HG03521 (cell line): ENCODE measurements around the gene BLOC1S1.

Source experiments
- ATAC-seq: cut with Tn5 transposase; IDR thresholded peaks from one replicate; pipeline ENCODE4 v1.9.1; 2021; ENCODE audit warnings: mild to moderate bottlenecking, moderate library complexity; ENCODE audit not compliant: unreplicated experiment

Gene BLOC1S1

DNA sequence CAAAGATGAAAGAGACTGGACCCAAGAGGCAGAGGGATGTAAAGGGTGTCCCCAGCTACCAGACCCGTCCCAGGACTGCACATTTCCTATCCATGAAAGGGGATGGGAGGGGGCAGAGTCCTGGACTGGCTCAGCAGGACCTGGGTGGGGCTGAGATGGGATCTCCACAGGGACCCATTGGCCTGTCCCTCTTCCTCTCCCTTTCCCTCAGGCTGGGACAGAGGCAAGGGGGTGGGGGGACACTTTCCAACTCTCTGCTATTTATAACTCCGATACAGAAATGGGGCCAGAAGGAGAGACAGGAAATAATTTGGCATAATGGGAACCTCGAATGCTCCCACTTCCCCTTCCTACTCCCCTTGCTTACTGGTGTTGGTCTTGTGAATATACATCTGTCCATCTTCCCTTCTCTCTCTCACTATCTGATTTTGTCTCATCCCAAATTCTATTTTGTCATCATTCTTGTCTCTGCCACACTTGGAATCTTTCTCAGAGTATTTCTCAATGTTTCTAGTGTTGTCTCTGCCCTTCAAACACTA is 7.1 kb upstream of the BLOC1S1 start:
- ATAC-seq: no peak

DNA sequence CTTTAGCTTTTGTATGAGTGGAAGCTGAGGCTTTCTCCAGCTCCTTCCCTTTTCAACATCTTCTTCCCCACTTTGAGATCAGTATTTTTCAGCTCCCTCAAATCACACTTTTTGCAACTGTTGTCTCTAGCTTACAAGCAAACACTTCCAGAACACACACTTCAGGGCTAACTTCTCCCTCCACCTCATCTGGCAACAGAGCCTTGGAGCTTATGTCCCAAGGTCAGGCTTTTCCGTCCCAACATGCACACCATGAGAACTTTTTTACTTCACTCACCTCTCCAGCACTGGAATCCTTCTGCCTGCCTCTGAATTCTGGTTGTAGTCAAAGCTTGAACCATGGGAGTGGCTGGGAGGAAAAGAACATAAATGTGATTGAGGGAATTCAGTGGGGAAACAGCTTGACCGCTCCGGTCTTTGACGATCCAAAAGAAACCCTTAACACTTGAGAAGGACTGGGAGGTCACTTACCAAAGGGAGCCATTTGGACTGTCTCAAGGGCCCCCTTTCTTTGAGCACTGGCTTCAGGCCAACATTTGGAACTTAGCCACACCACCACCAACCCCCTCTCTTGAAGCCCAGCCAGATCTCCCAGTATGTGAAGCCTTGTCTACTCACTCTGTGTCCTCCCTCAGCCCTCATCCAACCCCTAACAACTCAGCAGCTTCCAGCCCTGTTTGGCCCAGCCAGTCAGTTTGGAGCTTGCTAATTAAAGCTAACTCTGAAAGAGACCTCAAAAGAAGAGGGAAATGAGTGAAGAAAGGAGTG is 3.9 kb upstream of the BLOC1S1 start:
- no peak for ATAC-seq

DNA sequence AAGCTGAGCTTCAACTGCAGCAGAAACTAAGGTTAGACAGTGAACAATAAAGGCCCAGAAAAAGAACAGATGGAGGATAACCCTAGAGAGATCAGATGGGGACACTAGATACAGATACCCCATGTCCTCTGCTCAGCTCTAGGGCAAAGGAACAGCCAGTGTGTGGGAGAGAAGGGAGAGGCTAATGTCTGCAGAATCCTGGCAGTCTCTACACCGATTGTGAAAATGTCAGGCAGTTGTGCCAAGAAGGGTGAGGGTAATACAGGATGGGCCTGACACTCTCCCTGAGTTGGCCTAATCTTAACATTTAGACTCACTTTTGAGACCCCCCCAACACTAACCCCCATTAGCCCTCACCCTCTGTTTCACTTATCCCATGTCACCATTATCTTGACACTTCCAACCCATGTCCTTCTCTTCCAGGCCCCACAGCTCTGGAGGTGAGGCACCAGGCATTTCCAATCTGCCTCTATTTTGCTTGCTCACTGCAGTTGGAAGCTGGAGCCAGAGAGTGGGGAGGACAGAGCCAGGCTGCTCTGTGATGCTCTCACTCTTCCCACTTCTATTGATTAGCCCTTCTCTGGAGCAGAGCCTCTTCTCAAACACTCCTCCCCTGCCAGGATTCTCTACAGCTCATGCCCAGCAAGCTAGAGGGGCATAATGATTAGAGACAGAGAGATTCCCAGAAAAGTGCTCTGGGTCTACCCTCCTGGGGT is 3.0 kb upstream of the BLOC1S1 start:
- ATAC-seq: no peak

- ATAC-seq: no peak
Observed at GRCh38 chr12:55713721-55714120, 2.1 kb upstream of the BLOC1S1 start.

GRCh38 chr12:55715169-55715764 is 579 bp upstream of the BLOC1S1 start:
- ATAC-seq: no peak

GRCh38 chr12:55716582-55716957 is 724 bp downstream of the BLOC1S1 start:
- peak; percentile 24 for ATAC-seq

DNA sequence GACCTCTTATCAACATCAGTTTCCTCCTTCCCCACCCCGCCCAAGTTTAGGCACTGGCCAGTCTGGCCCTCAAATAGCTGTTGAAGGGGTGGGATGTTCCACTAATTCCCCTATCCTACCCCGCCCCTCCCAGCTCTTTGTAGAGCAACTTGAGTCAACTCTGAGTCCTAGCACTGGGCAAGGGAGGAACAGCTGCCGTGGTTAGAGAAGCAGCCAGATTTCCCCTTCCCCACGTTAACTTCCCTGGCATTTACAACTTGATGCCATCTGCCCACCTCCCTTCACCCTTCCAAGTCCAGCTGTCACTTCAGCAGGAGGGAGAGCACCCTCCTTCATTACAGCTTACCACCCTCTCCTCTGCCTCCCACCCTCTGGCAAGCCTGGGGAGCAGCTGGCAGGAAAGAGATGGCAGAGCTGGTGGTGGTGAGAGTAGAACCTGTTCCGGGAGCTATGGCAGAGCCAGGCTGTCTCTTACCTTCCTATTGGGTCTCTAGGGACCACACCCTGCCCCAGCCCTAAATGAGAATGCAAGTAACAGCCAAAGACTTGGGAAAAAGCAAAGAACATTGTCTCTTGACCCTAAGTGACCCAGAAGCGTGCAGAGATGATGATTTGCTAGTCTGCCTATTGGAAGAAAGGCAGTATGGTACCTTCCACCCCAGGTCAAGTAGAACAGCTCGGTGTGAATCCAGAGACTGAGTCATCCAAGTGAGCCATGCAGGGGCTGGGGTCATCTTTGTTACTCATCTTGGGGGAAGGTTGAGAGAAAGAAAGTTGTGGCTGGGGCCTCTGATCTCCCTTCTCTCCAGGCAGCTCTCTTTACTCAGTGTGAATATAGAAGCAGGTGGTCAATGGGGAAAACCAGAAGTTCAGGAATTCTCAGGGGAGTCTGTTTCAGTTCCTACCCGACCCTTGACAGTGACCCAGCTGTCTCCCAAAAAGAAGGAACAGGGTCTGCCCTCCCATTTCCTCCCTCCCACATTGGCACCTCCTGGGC is 1.5 kb downstream of the BLOC1S1 start:
- ATAC-seq: no peak

GRCh38 chr12:55718015-55718414 is 2.2 kb downstream of the BLOC1S1 start:
- no peak for ATAC-seq

GRCh38 chr12:55718624-55719275 is 2.9 kb downstream of the BLOC1S1 start:
- ATAC-seq: no peak

DNA sequence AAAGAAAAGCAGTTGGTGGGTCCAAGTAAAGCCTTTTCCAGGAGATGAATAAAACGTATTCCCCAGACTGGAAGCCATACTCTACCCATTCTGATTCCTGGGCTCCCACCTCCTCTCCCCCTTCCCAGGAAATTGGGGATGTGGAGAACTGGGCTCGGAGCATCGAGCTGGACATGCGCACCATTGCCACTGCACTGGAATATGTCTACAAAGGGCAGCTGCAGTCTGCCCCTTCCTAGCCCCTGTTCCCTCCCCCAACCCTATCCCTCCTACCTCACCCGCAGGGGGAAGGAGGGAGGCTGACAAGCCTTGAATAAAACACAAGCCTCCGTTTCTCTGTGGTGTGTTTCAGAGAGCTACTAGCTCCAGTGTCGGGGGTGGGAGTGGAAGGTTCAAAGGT is 3.5 kb downstream of the BLOC1S1 start:
- no peak for ATAC-seq

DNA sequence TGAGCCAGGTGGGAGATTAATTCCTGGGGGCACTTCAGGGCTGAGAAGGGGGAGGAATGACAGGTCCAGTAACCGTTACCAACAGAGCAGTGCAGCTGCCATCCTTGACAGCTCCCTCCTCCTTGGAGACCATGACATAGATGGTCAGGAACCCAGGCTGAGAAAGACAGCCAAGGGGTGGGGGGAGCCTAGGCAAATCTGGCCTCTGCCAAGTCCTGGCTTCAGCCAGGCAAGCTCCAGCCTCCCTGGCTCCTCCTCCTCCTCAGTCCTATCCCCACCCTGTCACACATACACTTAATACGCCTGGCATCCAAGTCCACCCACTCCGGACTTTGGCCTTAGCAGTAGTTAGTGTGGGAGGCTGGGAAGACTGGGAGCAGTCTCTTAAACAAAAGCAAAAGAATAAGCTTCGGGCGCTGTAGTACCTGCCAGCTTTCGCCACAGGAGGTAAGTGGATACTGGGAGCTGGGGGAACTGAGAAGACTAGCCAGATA is 4.3 kb downstream of the BLOC1S1 start, which contains the start of gene RDH5:
Gene RDH5 (plus strand): TSS at position 323 of the 494 bp plus-strand sequence. CDS start 792 bp downstream, outside the sequence.
- ATAC-seq: no peak

GRCh38 chr12:55720894-55721444 is 5.1 kb downstream of the BLOC1S1 start:
- no peak for ATAC-seq

DNA sequence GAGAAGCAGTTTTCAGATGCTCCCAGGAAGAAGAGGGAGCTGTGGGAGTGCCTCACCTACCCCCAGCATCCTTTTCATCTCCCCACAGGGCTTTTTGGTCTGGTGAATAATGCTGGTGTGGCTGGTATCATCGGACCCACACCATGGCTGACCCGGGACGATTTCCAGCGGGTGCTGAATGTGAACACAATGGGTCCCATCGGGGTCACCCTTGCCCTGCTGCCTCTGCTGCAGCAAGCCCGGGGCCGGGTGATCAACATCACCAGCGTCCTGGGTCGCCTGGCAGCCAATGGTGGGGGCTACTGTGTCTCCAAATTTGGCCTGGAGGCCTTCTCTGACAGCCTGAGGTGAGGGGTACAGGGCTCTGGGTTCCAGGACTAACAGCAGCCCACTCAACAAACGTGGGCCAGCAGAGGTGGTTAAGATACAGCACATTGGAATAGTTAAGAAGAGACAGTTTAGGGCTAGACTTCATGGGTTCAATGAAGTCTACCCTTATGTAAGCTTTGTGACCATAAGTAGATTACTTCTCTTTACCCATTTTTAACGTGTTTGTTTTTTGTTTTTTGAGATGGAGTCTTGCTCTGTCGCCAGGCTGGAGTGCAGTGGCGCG is 5.9 kb downstream of the BLOC1S1 start:
- ATAC-seq: no peak

DNA sequence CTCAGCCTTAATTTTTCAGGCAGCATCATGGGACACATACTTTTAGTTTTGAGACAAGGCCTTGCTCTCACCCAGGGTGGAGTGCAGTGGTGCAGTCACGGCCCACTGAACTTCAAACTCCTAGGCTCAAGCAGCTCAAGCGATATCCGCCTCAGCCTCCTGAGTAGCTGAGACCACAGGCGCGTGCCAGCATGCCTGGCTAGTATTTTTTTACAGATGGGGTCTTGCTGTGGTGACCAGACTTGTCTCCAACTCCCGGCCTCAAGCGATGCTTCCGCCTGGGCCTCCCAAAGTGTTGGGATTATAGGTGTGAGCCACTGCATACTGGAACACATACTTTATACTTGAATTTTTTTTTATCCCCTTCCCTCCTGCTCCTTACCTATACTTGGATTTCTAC is 7.1 kb downstream of the BLOC1S1 start:
- no peak for ATAC-seq

- no peak for ATAC-seq
Observed at GRCh38 chr12:55723516-55724225, 7.8 kb downstream of the BLOC1S1 start.

DNA sequence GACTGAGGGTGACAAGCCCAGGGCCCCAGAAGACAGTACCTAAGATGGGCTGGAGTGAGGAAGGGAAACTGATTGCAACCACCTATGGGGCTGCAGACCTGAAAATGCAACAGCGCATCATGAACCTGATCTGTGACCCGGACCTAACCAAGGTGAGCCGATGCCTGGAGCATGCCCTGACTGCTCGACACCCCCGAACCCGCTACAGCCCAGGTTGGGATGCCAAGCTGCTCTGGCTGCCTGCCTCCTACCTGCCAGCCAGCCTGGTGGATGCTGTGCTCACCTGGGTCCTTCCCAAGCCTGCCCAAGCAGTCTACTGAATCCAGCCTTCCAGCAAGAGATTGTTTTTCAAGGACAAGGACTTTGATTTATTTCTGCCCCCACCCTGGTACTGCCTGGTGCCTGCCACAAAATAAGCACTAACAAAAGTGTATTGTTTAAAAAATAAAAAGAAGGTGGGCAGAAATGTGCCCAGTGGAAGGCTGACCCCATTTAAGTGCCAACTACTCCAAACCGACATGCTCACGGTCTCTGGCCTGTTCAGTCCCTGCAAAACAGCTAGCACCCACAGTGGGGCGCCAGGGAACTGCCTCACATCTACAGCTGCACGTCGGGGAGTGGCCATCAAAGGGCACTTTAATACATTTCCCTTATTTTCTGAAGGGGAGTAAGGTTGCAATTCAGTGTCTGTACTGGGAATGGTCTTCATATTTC is 8.5 kb downstream of the BLOC1S1 start:
- ATAC-seq: peak; percentile 28

DNA sequence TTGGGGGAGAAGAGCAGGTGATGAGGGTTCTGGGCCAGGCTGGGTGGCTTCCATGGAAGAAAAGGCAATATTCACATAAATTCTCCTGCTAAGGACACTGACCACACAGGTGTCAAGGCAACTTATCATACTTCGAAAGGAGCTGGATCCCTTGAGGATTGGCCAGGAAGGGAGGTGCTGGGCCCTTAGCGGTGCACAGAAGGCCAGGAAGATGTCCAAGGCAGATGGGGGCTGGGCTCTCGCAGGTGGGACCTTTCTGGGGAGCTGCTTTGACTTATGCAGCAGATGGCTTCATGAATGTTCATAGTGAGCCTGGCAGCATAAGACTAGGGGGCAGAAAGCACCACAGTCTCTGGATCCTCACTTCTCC is 9.1 kb downstream of the BLOC1S1 start:
- ATAC-seq: no peak

GRCh38 chr12:55725556-55725955 is 9.7 kb downstream of the BLOC1S1 start:
- no peak for ATAC-seq
